Mesothelial cell of epicardium (in vitro differentiated cells): ENCODE measurements around the gene SHROOM3. TPM values are rescaled to one million over a fixed set of nuclear protein-coding genes. Genes with fewer than 3 reads are reported as not detected.

Experiments used
- DNase-seq, 2 experiments: peaks; one replicate each; pipeline ENCODE4 v3.0.0; 2021; ENCODE audit warnings: low spot score in 2 of 2; ENCODE audit not compliant: unreplicated experiment in 2 of 2
- H3K27ac Mint-ChIP-seq: 2 replicates; pipeline ENCODE4 v1.8.0; 2021; ENCODE audit warnings: mixed read lengths
- H3K27me3 Mint-ChIP-seq: 2 replicates; pipeline ENCODE4 v1.8.0; 2021; ENCODE audit warnings: low read depth, mixed read lengths
- H3K36me3 Mint-ChIP-seq: 2 replicates; pipeline ENCODE4 v1.8.0; 2021; ENCODE audit warnings: mixed read lengths
- H3K4me1 Mint-ChIP-seq: 2 replicates; pipeline ENCODE4 v1.8.0; 2021; ENCODE audit warnings: mixed read lengths
- H3K4me3 Mint-ChIP-seq: 2 replicates; pipeline ENCODE4 v1.8.0; 2021; ENCODE audit warnings: mild to moderate bottlenecking, moderate library complexity, mixed read lengths
- H3K9me3 Mint-ChIP-seq: 2 replicates; pipeline ENCODE4 v1.8.0; 2021; ENCODE audit warnings: mixed read lengths
- total RNA-seq: library from RNA; stranded (reverse); gene quantifications from 3 replicates; pipeline ENCODE4 v1.2.1, GENCODE V29; 2021
- TF ChIP-seq, protein P1 (sequence below): fragments of 200-600 bp; sonication (generic); IDR thresholded peaks from one replicate; pipeline ENCODE4 v1.5.0; 2021; ENCODE audit warnings: antibody characterized with exemption; ENCODE audit not compliant: unreplicated experiment

Gene SHROOM3
- total RNA-seq, 1 donor from 2014 or later: 62.7 TPM

DNA sequence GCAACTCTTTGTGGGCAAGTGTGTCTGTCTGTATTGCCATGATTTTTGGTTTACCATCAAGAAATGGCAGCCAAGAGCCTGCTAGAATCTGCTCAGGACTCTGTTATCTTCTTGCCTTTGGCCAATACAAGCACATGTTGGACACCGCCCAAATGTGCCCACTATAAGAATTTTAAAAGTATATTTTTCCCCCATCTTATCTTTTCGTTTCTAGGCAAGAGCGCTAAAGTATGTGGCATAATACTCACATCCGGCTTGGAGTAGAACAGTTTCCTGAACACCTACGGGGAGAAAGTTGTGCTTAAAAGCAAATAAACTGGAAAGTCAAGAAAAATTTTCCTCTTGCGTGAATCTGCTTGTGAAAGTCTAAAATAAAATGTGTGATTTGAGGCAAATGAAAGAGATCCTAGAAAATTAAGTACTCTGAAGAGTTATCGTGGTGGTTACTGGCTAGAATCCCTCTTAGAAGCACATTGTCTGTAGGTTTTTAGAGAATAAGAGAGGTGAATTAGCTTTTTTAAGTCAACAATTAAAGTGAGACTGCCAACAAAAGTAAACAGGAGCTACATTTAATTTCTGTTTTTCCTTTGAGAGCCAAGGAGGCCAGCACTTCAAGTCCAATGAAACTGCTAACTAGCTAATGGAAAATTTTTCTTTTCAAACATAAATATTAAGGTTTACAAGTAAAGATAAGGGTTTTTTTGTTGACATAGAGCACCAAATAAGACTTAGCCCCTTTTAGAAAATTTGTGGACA lies 242.7 kb downstream of the SHROOM3 start:
- peak overlapping the region; percentile 66 for H3K27ac Mint-ChIP-seq
- no peak for DNase-seq
- H3K36me3 Mint-ChIP-seq: peaks cover 9% of the 10 kb centered on the region
- H3K9me3 Mint-ChIP-seq: no peaks in the 10 kb centered on the region
- H3K4me3 Mint-ChIP-seq: no peak overlapping the region
- H3K27me3 Mint-ChIP-seq: no peaks in the 10 kb centered on the region
- TF ChIP-seq, protein P1, sequence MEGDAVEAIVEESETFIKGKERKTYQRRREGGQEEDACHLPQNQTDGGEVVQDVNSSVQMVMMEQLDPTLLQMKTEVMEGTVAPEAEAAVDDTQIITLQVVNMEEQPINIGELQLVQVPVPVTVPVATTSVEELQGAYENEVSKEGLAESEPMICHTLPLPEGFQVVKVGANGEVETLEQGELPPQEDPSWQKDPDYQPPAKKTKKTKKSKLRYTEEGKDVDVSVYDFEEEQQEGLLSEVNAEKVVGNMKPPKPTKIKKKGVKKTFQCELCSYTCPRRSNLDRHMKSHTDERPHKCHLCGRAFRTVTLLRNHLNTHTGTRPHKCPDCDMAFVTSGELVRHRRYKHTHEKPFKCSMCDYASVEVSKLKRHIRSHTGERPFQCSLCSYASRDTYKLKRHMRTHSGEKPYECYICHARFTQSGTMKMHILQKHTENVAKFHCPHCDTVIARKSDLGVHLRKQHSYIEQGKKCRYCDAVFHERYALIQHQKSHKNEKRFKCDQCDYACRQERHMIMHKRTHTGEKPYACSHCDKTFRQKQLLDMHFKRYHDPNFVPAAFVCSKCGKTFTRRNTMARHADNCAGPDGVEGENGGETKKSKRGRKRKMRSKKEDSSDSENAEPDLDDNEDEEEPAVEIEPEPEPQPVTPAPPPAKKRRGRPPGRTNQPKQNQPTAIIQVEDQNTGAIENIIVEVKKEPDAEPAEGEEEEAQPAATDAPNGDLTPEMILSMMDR: no peak
- peaks cover 33% of the 10 kb centered on the region for H3K4me1 Mint-ChIP-seq

DNA sequence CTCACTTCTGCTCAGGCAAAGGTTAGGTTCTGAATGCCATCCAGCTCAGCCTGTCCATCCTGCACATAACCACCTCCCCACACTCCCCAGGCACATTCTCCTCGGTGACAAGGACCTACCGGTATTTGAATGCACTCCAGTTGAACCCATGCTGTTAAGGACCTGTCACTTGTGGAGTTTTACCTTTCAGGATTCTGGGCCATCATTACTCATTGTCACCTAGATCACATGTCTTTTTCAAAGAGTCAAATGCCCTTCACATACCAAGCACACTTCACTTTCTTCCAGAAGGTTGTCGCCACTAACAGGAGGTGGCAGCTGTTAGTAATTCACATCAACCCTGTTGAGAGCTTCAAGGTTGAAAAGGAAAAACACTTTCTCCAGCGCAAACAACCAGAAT lies 244.7 kb downstream of the SHROOM3 start:
- Mint-ChIP-seq H3K27ac (peak overlapping the region; percentile 45), H3K4me3 (no peak overlapping the region), H3K27me3 (no peaks in the 10 kb centered on the region), H3K9me3 (no peaks in the 10 kb centered on the region), H3K36me3 (peaks cover 9% of the 10 kb centered on the region), H3K4me1 (peaks cover 43% of the 10 kb centered on the region)
- TF ChIP-seq, protein P1: no peak
- DNase-seq: no peak

DNA sequence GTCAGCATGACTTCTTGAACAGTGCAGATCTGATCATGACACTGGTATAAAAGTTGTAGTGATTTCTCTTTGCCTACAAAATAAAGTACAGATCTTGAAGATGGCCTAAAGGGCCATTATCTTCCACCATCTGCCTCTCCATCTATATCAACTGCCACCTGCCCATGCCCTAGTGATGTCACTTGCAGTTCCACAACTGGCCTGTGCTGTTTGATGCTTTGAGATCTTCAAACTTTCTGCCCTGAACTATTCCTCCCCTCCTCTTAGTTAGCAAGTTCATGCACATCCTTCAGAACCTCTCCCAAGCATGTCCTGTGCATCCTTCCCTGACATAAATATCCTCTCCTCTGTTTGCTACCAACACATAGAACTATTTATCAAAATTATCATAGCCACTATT lies 245.9 kb downstream of the SHROOM3 start:
- Mint-ChIP-seq H3K27ac (no peak overlapping the region), H3K4me3 (no peak overlapping the region), H3K36me3 (peaks cover 3% of the 10 kb centered on the region), H3K9me3 (no peaks in the 10 kb centered on the region), H3K4me1 (peaks cover 43% of the 10 kb centered on the region), H3K27me3 (no peaks in the 10 kb centered on the region)
- TF ChIP-seq, protein P1: no peak
- DNase-seq: no peak

DNA sequence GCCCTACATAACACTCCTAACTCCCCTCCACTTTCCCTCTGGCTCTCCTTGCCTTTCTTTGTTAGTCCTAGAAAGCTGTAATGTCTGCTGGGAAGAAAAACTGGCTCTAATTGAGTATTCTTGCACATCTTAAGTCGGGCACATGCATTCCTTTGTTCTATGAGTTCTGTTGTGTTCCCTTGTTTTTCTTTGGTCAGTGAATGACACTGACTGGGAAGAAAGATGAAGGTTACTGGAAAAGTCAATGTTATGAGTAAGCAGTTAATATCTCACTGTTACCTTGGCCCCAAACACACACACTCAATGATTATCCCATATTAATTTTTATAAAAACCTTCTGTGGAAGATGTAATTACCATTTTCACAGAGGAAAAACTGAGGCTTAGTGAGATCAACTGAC lies 247.0 kb downstream of the SHROOM3 start:
- Mint-ChIP-seq H3K36me3 (no peaks in the 10 kb centered on the region), H3K27ac (no peak overlapping the region), H3K4me1 (peaks cover 47% of the 10 kb centered on the region), H3K4me3 (no peak overlapping the region), H3K27me3 (no peaks in the 10 kb centered on the region), H3K9me3 (no peaks in the 10 kb centered on the region)
- no peak for DNase-seq
- TF ChIP-seq, protein P1: no peak

DNA sequence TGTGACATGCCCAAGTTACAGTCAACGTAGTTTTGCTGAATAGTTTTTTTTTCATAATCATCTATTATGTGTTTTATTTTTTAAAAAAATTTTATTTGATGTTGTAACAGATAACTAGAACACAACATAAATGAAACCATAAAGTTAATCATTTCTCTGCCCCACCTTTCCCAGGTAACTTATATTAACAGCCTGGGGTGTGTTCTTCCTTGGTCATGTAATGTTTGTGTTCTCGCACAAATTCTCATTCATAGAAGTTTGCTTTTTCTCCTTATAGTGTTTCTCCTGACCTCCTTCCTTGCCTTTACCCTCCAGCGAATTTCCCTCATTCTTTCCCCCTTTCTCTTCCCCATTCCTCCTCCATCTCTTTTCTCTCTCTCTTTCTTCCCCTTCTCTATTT lies 248.1 kb downstream of the SHROOM3 start:
- H3K4me1 Mint-ChIP-seq: peaks cover 52% of the 10 kb centered on the region
- no peak overlapping the region for H3K27ac Mint-ChIP-seq
- no peaks in the 10 kb centered on the region for H3K36me3 Mint-ChIP-seq
- TF ChIP-seq, protein P1: no peak
- no peaks in the 10 kb centered on the region for H3K27me3 Mint-ChIP-seq
- no peak for DNase-seq
- no peak overlapping the region for H3K4me3 Mint-ChIP-seq
- no peaks in the 10 kb centered on the region for H3K9me3 Mint-ChIP-seq
